ENCODE data around the gene PLPPR4.

The PLPPR4 gene

DNA sequence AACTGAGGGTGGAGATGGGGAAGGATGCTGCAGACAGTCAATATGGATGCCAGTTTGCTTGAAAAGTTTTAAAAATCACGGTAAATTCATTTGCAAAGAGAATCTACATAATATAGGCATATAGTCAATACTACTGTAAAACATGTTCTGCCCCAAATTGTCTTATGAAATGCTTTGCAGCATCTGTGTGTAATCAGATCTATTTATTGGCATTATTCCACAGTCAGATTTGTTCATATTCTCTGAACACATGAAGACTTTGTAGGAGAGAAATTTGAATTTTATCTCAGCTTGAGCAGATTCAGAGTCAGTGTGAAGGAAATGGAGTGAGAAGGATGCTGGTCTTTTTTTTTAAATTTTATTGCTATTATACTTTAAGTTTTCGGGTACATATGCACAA is 88.5 kb downstream of the PLPPR4 start:
- no peak for FAIRE-seq

DNA sequence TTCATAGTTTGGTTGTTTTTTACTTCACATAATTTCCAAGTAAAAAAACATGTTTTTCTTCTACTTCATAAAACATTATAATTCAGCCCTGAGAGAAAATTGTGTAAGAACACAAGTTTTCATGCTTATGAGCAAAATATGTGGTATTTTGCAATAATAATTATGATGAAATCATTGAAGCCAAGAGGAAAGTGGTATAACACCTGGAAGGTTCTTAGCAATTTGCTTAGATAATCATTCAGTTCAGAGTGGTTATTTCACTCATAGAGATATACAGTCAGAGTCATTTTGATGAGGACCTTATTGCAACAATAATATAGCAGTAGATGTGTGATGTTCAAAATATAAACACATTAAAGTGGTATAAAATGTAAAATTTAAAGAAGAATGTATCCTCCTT is 94.5 kb downstream of the PLPPR4 start:
- no peak for FAIRE-seq
